OCI-LY1 (cell line): ENCODE results near the gene C10orf67.

Source experiments
- EZH2 ChIP-seq: fragments of 200-600 bp; sonication (generic), shearing (Covaris generic); IDR thresholded peaks from 2 replicates; pipeline ENCODE4 v1.8.0; 2017; ENCODE audit warnings: borderline replicate concordance, mixed run types, mild to moderate bottlenecking, antibody characterized with exemption, low read length, moderate library complexity, mixed read lengths
- TF ChIP-seq, protein P1 (sequence below): fragments of 200-600 bp; sonication (generic), shearing (Covaris generic); IDR thresholded peaks from 2 replicates; pipeline ENCODE4 v1.5.1; 2017; ENCODE audit warnings: mild to moderate bottlenecking, antibody characterized with exemption, low read length, moderate library complexity, mixed read lengths

DNA sequence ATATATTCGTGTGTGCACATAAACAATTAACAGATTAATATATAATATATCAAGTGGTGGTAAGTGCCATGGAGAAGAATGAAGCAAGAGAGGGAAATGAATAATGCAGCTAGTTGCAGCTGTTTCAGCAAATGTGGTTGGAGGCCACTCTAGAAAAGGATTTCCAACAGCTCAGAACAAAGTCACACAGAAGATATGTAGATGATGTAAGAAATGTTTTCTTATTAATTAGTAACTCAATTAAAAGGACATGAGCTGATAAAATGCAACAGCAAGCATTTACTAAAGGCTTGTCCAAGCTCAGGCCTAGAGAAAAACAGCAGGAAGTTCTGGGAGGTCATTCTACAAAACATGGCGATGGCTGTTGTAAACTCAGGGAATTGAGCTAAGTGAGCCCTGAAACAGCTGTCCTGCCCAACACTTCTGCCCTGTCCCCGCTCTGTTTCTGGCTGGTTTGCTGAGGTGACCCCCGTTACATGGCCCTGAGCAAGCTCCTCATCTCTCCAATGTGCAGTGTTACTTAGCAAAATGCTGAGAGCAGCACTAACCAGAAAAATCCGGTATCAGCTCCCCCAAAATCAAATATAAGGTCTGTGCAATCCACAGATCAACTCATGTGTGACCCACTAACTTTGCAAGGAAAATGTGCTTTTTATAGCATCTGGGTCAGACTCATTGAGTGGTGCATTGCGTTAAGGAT is 23.4 kb upstream of the C10orf67 start:
- TF ChIP-seq, protein P1, sequence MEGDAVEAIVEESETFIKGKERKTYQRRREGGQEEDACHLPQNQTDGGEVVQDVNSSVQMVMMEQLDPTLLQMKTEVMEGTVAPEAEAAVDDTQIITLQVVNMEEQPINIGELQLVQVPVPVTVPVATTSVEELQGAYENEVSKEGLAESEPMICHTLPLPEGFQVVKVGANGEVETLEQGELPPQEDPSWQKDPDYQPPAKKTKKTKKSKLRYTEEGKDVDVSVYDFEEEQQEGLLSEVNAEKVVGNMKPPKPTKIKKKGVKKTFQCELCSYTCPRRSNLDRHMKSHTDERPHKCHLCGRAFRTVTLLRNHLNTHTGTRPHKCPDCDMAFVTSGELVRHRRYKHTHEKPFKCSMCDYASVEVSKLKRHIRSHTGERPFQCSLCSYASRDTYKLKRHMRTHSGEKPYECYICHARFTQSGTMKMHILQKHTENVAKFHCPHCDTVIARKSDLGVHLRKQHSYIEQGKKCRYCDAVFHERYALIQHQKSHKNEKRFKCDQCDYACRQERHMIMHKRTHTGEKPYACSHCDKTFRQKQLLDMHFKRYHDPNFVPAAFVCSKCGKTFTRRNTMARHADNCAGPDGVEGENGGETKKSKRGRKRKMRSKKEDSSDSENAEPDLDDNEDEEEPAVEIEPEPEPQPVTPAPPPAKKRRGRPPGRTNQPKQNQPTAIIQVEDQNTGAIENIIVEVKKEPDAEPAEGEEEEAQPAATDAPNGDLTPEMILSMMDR: no peak
- TF ChIP-seq EZH2: no peak
